Fibroblast of mammary gland (primary cell): ENCODE results near the gene KLHL26.

Source experiments
- DNase-seq: peaks from one replicate; pipeline ENCODE4 v3.0.0-alpha.2; 2010; ENCODE audit warnings: low read depth
- H3K4me3 ChIP-seq: 2 replicates; pipeline ENCODE4 v1.5.1; 2011; ENCODE audit warnings: low read depth, mild to moderate bottlenecking, low read length, moderate library complexity; ENCODE audit not compliant: control insufficient read depth
- TF ChIP-seq, protein P1 (sequence below): conservative IDR thresholded peaks from 2 replicates; pipeline ENCODE4 v1.5.1; 2011; ENCODE audit warnings: low read depth, low read length, inconsistent platforms; ENCODE audit not compliant: control insufficient read depth, insufficient read depth

The KLHL26 gene

DNA sequence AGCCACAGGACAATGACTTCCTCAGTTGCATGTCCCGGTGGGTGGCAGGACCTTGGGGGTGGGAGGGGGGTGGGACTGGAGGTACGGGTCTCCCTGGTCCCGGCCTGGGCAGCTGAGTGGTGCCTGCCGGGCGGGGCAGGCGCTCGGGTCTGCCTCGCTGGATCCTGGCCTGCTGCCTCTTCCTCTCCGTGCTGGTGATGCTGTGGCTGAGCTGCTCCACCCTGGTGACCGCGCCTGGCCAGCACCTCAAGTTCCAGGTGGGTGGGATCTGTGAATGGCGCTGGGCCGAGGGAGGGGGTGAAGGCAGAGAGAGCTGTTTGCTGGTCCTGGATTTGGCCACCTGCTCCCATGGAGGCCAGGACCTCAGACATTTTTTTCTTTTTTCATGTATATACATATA is 18.6 kb upstream of the KLHL26 start:
- TF ChIP-seq, protein P1, sequence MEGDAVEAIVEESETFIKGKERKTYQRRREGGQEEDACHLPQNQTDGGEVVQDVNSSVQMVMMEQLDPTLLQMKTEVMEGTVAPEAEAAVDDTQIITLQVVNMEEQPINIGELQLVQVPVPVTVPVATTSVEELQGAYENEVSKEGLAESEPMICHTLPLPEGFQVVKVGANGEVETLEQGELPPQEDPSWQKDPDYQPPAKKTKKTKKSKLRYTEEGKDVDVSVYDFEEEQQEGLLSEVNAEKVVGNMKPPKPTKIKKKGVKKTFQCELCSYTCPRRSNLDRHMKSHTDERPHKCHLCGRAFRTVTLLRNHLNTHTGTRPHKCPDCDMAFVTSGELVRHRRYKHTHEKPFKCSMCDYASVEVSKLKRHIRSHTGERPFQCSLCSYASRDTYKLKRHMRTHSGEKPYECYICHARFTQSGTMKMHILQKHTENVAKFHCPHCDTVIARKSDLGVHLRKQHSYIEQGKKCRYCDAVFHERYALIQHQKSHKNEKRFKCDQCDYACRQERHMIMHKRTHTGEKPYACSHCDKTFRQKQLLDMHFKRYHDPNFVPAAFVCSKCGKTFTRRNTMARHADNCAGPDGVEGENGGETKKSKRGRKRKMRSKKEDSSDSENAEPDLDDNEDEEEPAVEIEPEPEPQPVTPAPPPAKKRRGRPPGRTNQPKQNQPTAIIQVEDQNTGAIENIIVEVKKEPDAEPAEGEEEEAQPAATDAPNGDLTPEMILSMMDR = no peak
- no peak overlapping the region for H3K4me3 ChIP-seq
- no peak for DNase-seq

DNA sequence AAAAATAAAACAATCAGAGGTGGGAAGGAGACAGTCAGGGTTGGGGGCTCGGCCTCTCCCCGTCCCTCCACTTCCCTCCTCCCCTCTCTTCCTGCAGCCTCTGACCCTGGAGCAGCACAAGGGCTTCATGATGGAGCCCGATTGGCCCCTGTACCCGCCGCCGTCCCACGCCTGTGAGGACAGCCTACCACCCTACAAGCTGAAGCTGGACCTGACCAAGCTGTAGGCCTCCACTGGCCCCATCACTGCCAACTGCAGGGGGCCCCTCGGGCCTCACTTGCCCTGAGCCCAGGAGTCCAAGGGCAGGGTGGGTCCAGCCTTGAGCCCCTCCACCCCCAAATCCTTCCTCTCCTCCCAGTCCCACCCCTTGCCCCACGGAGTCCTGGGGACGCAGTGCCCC is 16.5 kb upstream of the KLHL26 start:
- no peak for DNase-seq
- TF ChIP-seq, protein P1 = no peak

DNA sequence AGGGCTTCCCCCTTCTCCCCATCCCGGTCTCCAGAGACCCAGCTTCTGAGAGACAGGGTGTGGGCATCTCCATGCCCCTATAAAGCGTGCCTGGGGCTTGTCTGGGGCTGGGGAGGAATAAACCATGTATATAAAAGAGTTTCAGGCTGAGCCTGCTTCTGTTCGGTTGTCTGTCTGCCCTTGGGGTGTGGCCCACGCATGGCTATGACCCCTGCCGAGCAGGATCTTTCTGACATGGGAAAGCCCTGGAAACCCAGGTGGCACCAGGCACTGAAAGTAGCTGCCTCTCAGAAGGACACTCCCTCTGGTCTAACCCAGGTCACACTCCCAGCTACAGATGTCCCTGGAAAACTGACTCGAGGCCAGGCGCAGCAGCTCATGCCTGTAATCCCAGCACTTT is 15.9 kb upstream of the KLHL26 start:
- no peak for DNase-seq
- TF ChIP-seq, protein P1 = no peak
- no peak overlapping the region for H3K4me3 ChIP-seq

More for the DNA sequence above, 16.5 kb upstream of the KLHL26 start:
- no peak overlapping the region for H3K4me3 ChIP-seq

DNA sequence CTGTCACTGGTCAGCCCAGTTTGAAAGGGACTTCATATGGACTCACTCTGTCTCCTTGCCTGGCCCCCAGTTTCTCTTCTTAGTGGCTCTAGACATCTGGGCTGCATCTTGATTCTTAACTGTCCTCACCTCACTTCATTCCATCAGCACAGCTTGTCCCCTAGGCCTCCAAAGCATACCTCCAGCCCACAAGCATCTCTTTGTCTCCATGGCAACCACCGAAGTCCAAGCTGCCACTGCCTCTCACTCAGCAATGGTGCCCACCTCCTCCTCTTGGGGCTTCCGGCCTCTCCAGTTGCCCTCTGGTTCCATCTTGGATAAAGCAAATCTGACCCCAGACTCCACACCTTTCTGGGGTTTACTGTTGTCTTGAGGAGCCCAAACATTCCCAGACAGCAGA is 9.9 kb upstream of the KLHL26 start:
- no peak overlapping the region for H3K4me3 ChIP-seq
- DNase-seq = no peak
- TF ChIP-seq, protein P1 = no peak

DNA sequence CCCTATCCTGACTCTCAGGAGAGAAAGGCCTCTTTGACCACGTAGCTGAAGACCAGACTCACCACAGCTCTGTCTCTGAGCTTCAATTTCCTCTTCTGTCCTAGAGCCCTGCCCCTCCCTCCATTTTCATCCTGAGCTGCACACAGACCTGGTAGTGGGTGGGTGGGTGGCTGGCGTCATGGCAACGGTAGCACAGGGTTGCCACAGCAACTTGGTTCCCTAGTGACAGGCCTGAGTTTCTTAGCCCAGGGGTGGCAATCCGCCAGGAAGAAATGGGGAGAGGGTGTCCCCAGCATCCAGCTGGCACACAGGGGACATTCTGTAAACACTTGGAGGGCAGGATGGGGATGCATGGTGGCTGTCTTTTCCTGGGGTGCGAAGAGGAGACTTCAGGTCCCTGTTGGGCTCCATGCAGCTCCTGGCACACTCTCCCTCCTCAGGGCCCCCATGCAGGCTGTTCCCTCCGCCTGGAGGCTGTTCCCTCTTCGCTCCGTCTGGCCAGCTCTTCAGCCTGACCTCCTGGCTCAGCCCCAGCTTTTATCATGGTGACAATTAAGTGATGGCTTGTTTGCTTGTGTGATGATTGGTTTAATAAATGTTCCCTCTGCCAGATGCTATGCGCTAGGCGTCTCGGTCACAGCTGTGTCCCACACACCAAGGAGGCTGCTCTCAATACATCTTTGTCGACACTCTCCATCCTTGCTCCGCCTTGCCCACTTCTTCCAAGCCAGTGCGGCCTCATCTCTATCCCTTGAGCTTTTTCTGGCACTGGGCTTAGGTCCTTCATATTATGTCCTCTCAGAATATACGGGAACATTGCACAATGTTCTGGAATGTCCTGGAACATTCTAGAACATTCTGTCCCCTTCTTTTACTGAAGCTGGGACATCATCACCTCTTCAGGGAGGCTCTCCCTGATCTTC is 7.4 kb upstream of the KLHL26 start:
- no peak overlapping the region for H3K4me3 ChIP-seq
- DNase-seq = peak; percentile 73
- TF ChIP-seq, protein P1 = no peak

DNA sequence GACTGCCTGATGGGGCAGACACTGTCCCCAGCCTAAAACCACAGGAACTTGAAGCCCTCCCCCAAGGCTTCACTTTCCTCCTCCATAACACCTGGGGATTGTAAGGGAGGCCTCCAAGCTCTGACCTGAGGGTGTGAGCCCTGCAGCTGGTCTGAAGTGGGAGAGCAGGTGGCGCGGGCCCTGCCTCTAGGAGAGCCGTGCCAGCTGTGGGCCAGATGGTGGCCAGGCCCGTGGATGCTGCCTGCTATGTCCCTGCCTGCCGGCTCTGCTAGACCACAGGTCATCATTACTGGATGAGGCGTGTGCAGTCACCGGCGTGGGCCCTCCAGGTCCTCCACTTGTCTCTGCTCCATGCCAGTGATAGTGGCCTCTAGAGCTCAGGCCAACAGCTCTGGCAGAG is 3.5 kb upstream of the KLHL26 start:
- H3K4me3 ChIP-seq = no peak overlapping the region
- no peak for DNase-seq
- TF ChIP-seq, protein P1 = no peak
